Measurements from ENCODE around the gene DSC1. TPM values are rescaled to one million over a fixed set of nuclear protein-coding genes. Genes with fewer than 3 reads are reported as not detected.
"Not testable (repeated sequence)": the region's sequence is repeated elsewhere in the genome, so short reads cannot be mapped to it uniquely, and the experiment has no call there.

Gene DSC1
- total and polyA plus RNA-seq, 8 donors: 0.03 TPM; not detected in 7

DNA sequence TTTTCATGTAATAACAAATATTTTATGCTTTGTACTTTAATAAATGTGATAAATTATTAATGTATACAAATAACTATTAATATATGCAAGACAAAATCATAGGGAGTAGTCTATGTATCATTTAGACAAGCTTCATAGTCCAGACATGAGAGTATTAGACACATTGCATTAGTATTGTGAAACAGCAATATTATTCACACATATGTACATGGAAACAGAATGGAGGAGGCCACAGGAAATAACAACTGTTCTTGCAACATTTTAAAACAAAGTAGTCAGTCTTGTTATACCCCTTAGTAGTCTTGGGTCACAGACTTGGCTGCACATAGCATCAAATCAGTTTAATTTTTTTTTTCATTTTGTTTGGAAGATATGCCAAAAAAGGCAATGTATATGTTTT is 15.8 kb downstream of the DSC1 start:
- no peak for DNase-seq
- Histone ChIP-seq H3K9me3 (no peaks in the 10 kb centered on the region), H3K27ac (no peak overlapping the region), H3K36me3 (no peaks in the 10 kb centered on the region), H3K4me1 (no peaks in the 10 kb centered on the region), H3K27me3 (no peaks in the 10 kb centered on the region), H3K4me3 (no peak overlapping the region)
- no peak for TF ChIP-seq POLR2A (IDR thresholded peaks at IDR 0.05)
- intact Hi-C loops (cut with DNase I; ENCODE audit: low total_unique reads): no loop called here

DNA sequence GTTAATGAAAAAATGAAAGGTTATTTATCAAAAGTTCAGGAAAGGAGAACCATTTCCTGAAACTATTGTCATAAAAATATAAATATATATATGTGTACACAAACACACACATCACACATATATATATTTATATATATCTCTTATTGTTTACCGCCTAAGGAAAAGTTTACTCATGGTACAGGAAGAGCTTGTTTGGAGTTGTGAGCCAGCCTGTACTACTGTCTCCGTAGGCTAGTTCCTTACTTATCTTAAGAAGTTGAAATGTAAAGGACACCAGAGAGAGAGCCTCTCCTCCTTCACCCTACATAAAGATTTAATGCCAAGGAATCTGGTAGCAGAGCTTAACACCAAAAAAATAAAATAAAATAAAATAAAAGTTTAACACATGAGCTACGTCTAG is 19.6 kb downstream of the DSC1 start:
- Histone ChIP-seq H3K36me3 (no peaks in the 10 kb centered on the region), H3K4me1 (no peaks in the 10 kb centered on the region)
- TF ChIP-seq, protein P1, sequence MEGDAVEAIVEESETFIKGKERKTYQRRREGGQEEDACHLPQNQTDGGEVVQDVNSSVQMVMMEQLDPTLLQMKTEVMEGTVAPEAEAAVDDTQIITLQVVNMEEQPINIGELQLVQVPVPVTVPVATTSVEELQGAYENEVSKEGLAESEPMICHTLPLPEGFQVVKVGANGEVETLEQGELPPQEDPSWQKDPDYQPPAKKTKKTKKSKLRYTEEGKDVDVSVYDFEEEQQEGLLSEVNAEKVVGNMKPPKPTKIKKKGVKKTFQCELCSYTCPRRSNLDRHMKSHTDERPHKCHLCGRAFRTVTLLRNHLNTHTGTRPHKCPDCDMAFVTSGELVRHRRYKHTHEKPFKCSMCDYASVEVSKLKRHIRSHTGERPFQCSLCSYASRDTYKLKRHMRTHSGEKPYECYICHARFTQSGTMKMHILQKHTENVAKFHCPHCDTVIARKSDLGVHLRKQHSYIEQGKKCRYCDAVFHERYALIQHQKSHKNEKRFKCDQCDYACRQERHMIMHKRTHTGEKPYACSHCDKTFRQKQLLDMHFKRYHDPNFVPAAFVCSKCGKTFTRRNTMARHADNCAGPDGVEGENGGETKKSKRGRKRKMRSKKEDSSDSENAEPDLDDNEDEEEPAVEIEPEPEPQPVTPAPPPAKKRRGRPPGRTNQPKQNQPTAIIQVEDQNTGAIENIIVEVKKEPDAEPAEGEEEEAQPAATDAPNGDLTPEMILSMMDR (IDR thresholded peaks at IDR 0.05): no peak

DNA sequence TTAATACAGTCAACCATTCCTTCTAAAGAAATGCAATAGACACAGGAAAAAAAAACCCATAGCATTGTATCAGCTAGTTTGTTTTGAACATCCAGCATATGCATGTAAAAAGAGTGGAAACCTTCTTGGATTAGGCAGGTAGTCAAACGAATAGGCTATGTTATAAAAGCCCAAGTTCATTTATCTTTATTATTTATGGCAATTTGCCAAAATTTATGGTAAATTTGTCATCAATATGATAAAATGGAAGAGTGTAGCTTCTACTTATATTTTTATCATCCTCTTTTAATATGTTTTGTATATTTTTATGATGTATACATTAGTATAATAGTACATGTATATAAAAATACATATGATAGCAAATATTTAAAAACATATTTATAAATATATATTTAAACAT is 23.9 kb downstream of the DSC1 start:
- Histone ChIP-seq H3K27me3 (no peaks in the 10 kb centered on the region), H3K4me3 (no peak overlapping the region), H3K36me3 (no peaks in the 10 kb centered on the region), H3K27ac (no peak overlapping the region), H3K4me1 (no peaks in the 10 kb centered on the region), H3K9me3 (no peaks in the 10 kb centered on the region)
- no peak for TF ChIP-seq EP300 (IDR thresholded peaks at IDR 0.05)
- DNase-seq: no peak
- intact Hi-C loops (cut with DNase I; ENCODE audit: low total_unique reads): no loop called here
- WGBS, 5 donors: 58 to 75% (median 62%) methylated on average over 1 of the region's 1 CpG

More for the DNA sequence above, 19.6 kb downstream of the DSC1 start:
- Histone ChIP-seq H3K4me3 (no peak overlapping the region), H3K9me3 (no peaks in the 10 kb centered on the region), H3K27ac (no peak overlapping the region), H3K27me3 (no peaks in the 10 kb centered on the region)
- WGBS, 5 donors: 70 to 83% (median 75%) methylated on average over 3 of the region's 3 CpGs
- DNase-seq: no peak
- intact Hi-C loops (cut with DNase I; ENCODE audit: low total_unique reads): no loop called here

DNA sequence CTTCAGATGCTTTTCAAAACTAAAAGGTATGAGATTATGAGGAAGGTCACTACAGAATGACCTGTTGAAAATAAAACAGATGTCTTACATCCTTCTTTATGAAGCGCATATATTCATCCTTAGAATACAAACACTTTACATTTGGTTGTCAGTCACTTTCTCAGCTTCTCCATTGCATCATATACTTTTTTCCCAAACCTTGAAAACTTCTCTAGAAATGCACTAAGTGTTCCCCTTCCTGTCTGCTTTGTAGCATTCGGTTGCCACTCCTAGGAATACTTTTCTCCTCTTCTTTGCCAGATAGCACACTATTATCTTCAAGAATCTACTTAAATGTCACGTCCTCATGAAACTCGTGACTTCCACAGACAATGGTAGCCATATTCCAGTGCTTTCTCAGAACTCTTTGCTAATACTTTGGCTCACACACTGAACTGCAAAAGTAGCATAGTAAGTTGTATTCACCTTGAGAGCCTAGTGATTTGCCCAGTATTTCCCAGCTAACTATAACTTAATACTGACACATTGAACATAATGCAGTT is 27.6 kb downstream of the DSC1 start:
- Histone ChIP-seq H3K9me3 (no peaks in the 10 kb centered on the region), H3K36me3 (no peaks in the 10 kb centered on the region), H3K4me1 (no peaks in the 10 kb centered on the region), H3K4me3 (no peak overlapping the region), H3K27me3 (no peaks in the 10 kb centered on the region), H3K27ac (no peak overlapping the region)
- WGBS, 5 donors: 73 to 87% (median 84%) methylated on average over 4 of the region's 4 CpGs
- intact Hi-C loops (cut with DNase I; ENCODE audit: low total_unique reads): no loop called here
- no peak for DNase-seq
- no peak for TF ChIP-seq POLR2A (IDR thresholded peaks at IDR 0.05)

DNA sequence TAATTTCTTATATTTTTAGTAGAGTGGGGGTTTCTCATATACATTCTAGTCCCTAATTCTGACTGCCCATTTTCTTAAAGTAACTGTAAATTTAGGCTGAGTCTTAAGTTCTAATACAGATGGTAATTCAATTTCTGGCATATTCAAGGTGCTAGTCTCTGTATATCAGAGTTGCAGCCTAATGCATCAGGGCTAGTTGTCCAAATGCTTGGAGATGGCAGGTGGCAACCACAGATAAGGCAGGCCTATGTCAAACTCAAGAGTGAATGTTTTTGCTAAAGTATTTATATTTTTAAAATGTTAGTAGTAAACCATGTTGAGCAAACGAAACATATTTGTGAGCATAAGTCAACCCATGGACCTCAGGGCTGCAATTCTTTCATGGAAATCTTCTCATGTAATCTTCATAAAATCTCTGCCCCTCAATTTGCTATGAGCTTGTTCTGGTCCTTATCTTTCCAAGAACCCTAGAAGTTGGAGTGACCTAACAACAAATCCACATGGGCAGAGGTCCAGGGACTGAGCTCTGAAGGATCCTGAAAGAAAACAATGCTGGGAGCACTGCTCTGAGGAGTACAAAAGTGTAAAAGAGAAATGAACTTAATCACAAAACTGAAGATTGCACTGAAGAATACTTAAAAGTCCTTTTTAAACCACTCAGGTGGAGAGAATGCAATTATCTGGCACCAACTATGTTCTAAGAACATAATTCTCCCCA is 33.1 kb downstream of the DSC1 start:
- WGBS, 5 donors: 61 to 80% (median 77%) methylated on average over 1 of the region's 1 CpG
- H3K27ac ChIP-seq: no peak overlapping the region
- H3K36me3 ChIP-seq: no peaks in the 10 kb centered on the region
- peaks cover 0 to 9% (median 4%) of the 10 kb centered on the region in 4 donors for H3K9me3 ChIP-seq
- intact Hi-C loops (cut with DNase I; ENCODE audit: low total_unique reads): no loop called here
- no peak for DNase-seq
- no peaks in the 10 kb centered on the region for H3K27me3 ChIP-seq
- H3K4me1 ChIP-seq: no peaks in the 10 kb centered on the region
- H3K4me3 ChIP-seq: no peak overlapping the region
- no peak for TF ChIP-seq POLR2AphosphoS5 (IDR thresholded peaks at IDR 0.05)
- no peak for TF ChIP-seq EP300 (IDR thresholded peaks at IDR 0.05)
- no peak for TF ChIP-seq POLR2A (IDR thresholded peaks at IDR 0.05)
- TF ChIP-seq, protein P1 (IDR thresholded peaks at IDR 0.05): no peak

DNA sequence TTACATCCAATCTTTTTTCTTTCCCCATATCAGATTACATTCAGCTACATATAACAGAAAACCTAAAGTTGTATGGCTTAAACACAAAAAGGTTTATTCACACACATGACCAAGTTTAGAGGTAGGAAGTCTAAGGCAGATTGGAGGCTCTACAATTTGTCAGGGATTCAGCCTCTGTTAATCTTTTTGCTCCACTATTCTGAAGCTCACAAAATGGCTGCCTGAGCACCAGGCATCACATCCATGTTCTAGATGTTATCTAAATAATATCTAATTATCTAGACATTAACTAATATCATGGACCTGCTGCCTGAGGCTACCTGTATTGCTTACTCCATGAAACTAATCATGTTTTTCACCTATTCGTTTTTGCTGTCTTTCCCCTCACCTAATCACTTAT is 36.8 kb downstream of the DSC1 start:
- no peak overlapping the region for H3K27ac ChIP-seq
- WGBS, 5 donors: 68 to 83% (median 79%) methylated on average over 1 of the region's 1 CpG
- intact Hi-C loops (cut with DNase I; ENCODE audit: low total_unique reads): no loop called here
- no peak for DNase-seq
- TF ChIP-seq, protein P1 (IDR thresholded peaks at IDR 0.05): no peak
- TF ChIP-seq POLR2AphosphoS5 (IDR thresholded peaks at IDR 0.05) (no peak), EP300 (IDR thresholded peaks at IDR 0.05) (no peak), POLR2A (IDR thresholded peaks at IDR 0.05) (no peak)
- H3K36me3 ChIP-seq: no peaks in the 10 kb centered on the region
- no peaks in the 10 kb centered on the region for H3K4me1 ChIP-seq
- no peak overlapping the region for H3K4me3 ChIP-seq
- peaks cover 0 to 9% (median 4%) of the 10 kb centered on the region in 4 donors for H3K9me3 ChIP-seq
- no peaks in the 10 kb centered on the region for H3K27me3 ChIP-seq

DNA sequence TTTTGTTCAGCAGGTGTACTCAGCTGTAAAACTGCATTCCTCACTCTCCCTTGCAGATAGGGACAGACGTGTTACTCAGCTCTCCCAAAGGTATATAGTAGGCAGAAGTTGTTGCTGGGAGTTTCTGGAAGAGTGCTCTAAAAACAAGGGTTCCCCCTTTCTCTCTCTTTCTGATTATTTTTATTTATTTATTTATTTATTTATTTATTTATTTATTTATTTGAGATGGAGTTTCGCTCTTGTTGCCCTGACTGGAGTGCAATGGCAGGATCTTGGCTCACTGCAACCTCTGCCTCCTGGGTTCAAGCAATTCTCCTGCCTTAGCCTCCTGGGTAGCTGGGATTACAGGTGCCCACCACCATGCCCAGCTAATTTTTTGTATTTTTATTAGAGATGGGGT is 39.5 kb downstream of the DSC1 start:
- intact Hi-C loops (cut with DNase I; ENCODE audit: low total_unique reads); H3K36me3 ChIP-seq; H3K4me1 ChIP-seq; H3K27ac ChIP-seq; H3K4me3 ChIP-seq; H3K27me3 ChIP-seq; H3K9me3 ChIP-seq: not testable (repeated sequence)
- DNase-seq: peak in 1 of 2 donors; percentile 33
- WGBS, 5 donors: 24 to 69% (median 64%) methylated on average over 2 of the region's 2 CpGs

All from stomach (tissue), 9 donors.